Measurements from ENCODE around the gene TRMU. TPM values are rescaled to one million over a fixed set of nuclear protein-coding genes. Genes with fewer than 3 reads are reported as not detected.
A peak's percentile ranks its signal among the peaks of the same experiment; 100 is the strongest.

Gene TRMU
- total and polyA plus RNA-seq, 2 of the 4 experiments (the other 2 are of a cell fraction), result 19.0 to 36.4 TPM

DNA sequence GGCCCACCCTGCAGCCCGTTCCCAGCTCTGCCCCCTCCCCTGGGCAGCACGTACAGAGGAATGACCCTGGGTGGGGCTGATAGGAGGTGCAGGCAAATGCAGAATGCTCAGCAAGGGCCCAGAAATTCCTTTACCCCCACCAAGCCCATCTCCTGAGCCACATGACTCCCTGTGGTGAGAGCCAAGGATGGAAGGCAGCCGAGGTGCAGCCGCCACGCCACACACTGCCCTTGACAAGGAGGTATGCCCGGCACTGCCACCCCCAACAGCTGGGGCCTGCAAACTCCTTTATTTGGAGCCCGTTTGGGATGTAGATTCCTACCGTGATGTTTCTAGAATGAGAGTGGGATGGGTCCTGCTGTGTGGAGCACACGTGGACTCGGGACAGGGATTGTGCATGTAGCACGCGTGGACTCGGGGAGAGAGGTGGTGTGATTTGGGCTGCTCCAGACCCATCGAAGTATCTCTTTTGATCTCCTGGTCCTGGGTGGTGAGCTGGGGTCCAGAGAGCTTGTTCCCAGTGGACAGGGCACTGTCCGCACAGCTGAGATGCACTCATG, 25.9 kb upstream of the TRMU start:
- H3K9me3 ChIP-seq (ENCODE audit: control insufficient read depth, insufficient read depth, low read length), result no peaks in the 10 kb centered on the region
- H3K79me1 ChIP-seq (ENCODE audit: low read depth in 1 of 2, low read length in 2 of 2), result peaks cover 28 to 41% of the 10 kb centered on the region in 2 experiments
- H2AFZ ChIP-seq (replicated peaks; ENCODE audit: low read length, poor library complexity), result no peak overlapping the region
- no peak overlapping the region for H4K5ac ChIP-seq (ENCODE audit: low read depth, low read length)
- H3K4me2 ChIP-seq (ENCODE audit: low read depth, low read length), result no peak overlapping the region
- ChIA-PET CTCF (no interaction called here), POLR2A (ENCODE audit: unreplicated experiment) (no interaction called here)
- no peak overlapping the region for H3K14ac ChIP-seq (replicated peaks; ENCODE audit: low read depth, low read length)
- H4K8ac ChIP-seq (ENCODE audit: low read depth in 2 of 2, low read length in 2 of 2), result no peak overlapping the region
- no peak overlapping the region for H3K18ac ChIP-seq (ENCODE audit: low read depth, low read length)
- no peak overlapping the region for H3K4me3 ChIP-seq (ENCODE audit: insufficient read depth, low read depth, low read length)
- H2BK5ac ChIP-seq (ENCODE audit: low read depth, low read length, poor library complexity, severe bottlenecking), result no peak overlapping the region
- peak overlapping the region; percentile 76 for H2AK9ac ChIP-seq (replicated peaks; ENCODE audit: low read depth, low read length, poor library complexity)
- dilution Hi-C loops (cut with HindIII; ENCODE audit: low sequenced_read_pairs, unreplicated experiment) (no loop called here), in situ Hi-C loops (cut with MboI; ENCODE audit: low sequenced_read_pairs) (loop anchor here (5.0 kb wide), 1 partner anchor 322 kb away; no protein-coding TSS in a partner anchor), intact Hi-C loops (cut with micrococcal nuclease) (no loop called here)
- H3K36me3 ChIP-seq (ENCODE audit: control insufficient read depth, insufficient read depth, low read length), result peaks cover 1% of the 10 kb centered on the region
- H3K27me3 ChIP-seq (ENCODE audit: control insufficient read depth, insufficient read depth, low read length), result no peaks in the 10 kb centered on the region
- WGBS, 2 experiments (ENCODE audit: extremely low coverage in 2 of 2, insufficient read length in 1 of 2), result 100% methylated on average over 4 of the region's 15 CpGs; no CpG with 5 or more reads in 1 of the 2 experiments
- H2BK120ac ChIP-seq (ENCODE audit: low read depth, low read length), result no peak overlapping the region
- no peak overlapping the region for H3K9ac ChIP-seq (ENCODE audit: low read depth, low read length)
- no peak overlapping the region for H2AK5ac ChIP-seq (ENCODE audit: low read depth, low read length)
- H4K20me1 ChIP-seq (ENCODE audit: insufficient read depth, low read length), result no peaks in the 10 kb centered on the region; the same call in 1 of the 2 replicates
- TF ChIP-seq MAFK (IDR thresholded peaks at IDR 0.05; ENCODE audit: low read depth, low read length) (no peak), FOS (IDR thresholded peaks at IDR 0.05; ENCODE audit: low read depth, low read length) (no peak), MXI1 (IDR thresholded peaks at IDR 0.05; ENCODE audit: borderline replicate concordance, low read depth, low read length) (no peak), MAZ (IDR thresholded peaks at IDR 0.05; ENCODE audit: borderline replicate concordance, low read depth, low read length) (no peak), POLR2A (IDR thresholded peaks at IDR 0.05; ENCODE audit: low read depth, low read length) (no peak), RFX5 (IDR thresholded peaks at IDR 0.05; ENCODE audit: low read depth, low read length) (no peak), RAD21 (IDR thresholded peaks at IDR 0.05; ENCODE audit: low read length) (no peak), CHD1 (IDR thresholded peaks at IDR 0.05; ENCODE audit: low read depth, low read length) (no peak), SMC3 (IDR thresholded peaks at IDR 0.05; ENCODE audit: low read depth, low read length) (no peak), NFE2L2 (IDR thresholded peaks at IDR 0.05; ENCODE audit: low read depth, low read length) (no peak), BHLHE40 (IDR thresholded peaks at IDR 0.05; ENCODE audit: low read depth, low read length) (no peak)
- TF ChIP-seq, protein P1, sequence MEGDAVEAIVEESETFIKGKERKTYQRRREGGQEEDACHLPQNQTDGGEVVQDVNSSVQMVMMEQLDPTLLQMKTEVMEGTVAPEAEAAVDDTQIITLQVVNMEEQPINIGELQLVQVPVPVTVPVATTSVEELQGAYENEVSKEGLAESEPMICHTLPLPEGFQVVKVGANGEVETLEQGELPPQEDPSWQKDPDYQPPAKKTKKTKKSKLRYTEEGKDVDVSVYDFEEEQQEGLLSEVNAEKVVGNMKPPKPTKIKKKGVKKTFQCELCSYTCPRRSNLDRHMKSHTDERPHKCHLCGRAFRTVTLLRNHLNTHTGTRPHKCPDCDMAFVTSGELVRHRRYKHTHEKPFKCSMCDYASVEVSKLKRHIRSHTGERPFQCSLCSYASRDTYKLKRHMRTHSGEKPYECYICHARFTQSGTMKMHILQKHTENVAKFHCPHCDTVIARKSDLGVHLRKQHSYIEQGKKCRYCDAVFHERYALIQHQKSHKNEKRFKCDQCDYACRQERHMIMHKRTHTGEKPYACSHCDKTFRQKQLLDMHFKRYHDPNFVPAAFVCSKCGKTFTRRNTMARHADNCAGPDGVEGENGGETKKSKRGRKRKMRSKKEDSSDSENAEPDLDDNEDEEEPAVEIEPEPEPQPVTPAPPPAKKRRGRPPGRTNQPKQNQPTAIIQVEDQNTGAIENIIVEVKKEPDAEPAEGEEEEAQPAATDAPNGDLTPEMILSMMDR (conservative IDR thresholded peaks at IDR 0.05; ENCODE audit: low read depth, low read length), result no peak
- TF ChIP-seq, protein P2, sequence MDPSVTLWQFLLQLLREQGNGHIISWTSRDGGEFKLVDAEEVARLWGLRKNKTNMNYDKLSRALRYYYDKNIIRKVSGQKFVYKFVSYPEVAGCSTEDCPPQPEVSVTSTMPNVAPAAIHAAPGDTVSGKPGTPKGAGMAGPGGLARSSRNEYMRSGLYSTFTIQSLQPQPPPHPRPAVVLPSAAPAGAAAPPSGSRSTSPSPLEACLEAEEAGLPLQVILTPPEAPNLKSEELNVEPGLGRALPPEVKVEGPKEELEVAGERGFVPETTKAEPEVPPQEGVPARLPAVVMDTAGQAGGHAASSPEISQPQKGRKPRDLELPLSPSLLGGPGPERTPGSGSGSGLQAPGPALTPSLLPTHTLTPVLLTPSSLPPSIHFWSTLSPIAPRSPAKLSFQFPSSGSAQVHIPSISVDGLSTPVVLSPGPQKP (IDR thresholded peaks at IDR 0.05; ENCODE audit: borderline replicate concordance, low read depth, low read length), result no peak
- TF ChIP-seq, protein P3, sequence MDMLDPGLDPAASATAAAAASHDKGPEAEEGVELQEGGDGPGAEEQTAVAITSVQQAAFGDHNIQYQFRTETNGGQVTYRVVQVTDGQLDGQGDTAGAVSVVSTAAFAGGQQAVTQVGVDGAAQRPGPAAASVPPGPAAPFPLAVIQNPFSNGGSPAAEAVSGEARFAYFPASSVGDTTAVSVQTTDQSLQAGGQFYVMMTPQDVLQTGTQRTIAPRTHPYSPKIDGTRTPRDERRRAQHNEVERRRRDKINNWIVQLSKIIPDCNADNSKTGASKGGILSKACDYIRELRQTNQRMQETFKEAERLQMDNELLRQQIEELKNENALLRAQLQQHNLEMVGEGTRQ (IDR thresholded peaks at IDR 0.05; ENCODE audit: low read depth, low read length), result no peak
- H3K4ac ChIP-seq (ENCODE audit: low read depth, low read length), result no peak overlapping the region
- H3K56ac ChIP-seq (ENCODE audit: extremely low read depth, insufficient read depth, low read length), result no peak overlapping the region
- 0 out of 2 replicates have a peak overlapping the region, but pooled peaks have one; percentile 65 for H3K23ac ChIP-seq (ENCODE audit: low read depth, low read length)
- H3K9me1 ChIP-seq (ENCODE audit: insufficient read depth, low read length), result no peaks in the 10 kb centered on the region
- H3K4me1 ChIP-seq (ENCODE audit: control insufficient read depth, insufficient read depth, low read length), result no peaks in the 10 kb centered on the region
- no peak overlapping the region for H3K27ac ChIP-seq (ENCODE audit: insufficient read depth, low read length)
- ATAC-seq (ENCODE audit: low read depth) (no peak), DNase-seq (no peak)
- no peak overlapping the region for H2BK15ac ChIP-seq (ENCODE audit: low read depth, low read length)
- H2BK20ac ChIP-seq (ENCODE audit: low read depth, low read length), result no peak overlapping the region
- H4K91ac ChIP-seq (ENCODE audit: insufficient read depth, low read depth, low read length), result no peak overlapping the region
- BruUV-seq (replicated peaks), result no TSS peak
